Measurements from ENCODE around the gene PDE11A.

DNA sequence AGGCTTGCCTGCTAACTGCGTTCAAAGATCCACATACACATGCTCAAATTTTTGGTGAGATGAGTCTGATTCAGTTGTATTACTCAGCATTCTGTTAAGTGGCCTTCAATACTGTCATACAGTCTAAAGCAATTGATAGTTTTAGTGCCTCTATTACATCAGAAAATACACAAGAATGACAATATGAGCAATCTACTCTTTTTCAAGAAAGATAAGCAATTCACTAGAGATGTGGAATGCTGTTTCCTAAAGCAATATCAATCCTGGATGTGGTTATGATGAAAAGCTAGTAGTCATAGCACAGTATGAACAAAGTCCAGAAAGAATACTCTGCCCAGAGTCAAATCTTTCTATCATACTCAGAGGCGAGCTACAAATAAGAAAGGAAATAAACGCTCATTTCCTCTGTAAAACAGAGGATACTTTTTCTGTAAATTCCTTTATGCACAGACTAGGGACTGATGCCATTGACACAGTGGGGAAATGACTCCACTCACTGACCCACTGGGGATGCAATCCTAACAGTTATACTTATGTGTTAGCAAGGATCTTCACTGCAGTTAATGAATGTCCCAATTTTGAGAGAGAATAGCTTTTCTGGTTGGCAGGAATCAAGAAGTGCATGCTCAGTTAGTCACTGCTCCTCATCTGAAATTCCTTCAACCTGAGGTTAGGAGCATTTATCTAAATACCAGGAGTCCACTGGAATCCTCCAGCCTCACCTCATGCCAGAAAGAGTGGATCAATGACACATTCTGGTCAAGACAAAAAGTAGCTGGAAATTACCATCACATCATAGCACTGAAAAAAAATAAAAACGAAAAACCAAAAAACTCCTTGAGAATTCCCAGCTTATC, 83.3 kb downstream of the PDE11A start:
- TF ChIP-seq, protein P1, sequence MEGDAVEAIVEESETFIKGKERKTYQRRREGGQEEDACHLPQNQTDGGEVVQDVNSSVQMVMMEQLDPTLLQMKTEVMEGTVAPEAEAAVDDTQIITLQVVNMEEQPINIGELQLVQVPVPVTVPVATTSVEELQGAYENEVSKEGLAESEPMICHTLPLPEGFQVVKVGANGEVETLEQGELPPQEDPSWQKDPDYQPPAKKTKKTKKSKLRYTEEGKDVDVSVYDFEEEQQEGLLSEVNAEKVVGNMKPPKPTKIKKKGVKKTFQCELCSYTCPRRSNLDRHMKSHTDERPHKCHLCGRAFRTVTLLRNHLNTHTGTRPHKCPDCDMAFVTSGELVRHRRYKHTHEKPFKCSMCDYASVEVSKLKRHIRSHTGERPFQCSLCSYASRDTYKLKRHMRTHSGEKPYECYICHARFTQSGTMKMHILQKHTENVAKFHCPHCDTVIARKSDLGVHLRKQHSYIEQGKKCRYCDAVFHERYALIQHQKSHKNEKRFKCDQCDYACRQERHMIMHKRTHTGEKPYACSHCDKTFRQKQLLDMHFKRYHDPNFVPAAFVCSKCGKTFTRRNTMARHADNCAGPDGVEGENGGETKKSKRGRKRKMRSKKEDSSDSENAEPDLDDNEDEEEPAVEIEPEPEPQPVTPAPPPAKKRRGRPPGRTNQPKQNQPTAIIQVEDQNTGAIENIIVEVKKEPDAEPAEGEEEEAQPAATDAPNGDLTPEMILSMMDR (IDR thresholded peaks at IDR 0.05), result no peak
- no peak for TF ChIP-seq POLR2A (IDR thresholded peaks at IDR 0.05)

Measured in lower leg skin (tissue), 3 donors.